Measurements from ENCODE around the gene ROCK1.

- TF ChIP-seq POLR2AphosphoS5 (IDR thresholded peaks at IDR 0.05; ENCODE audit: insufficient read depth, low read depth, low read length) (no peak), POLR2A (IDR thresholded peaks at IDR 0.05; ENCODE audit: low read depth, low read length) (no peak), CTCF (IDR thresholded peaks at IDR 0.05; ENCODE audit: extremely low read depth in 1 of 2, insufficient read depth in 1 of 2, low read depth in 1 of 2, low read length in 2 of 2) (no peak), EZH2 (IDR thresholded peaks at IDR 0.05; ENCODE audit: borderline replicate concordance, low read depth, low read length, severe bottlenecking) (no peak), MYC (IDR thresholded peaks at IDR 0.05; ENCODE audit: low read depth, low read length) (no peak), FOS (IDR thresholded peaks at IDR 0.05; ENCODE audit: borderline replicate concordance, insufficient read depth, low read length) (no peak)
- TF ChIP-seq, protein P1, sequence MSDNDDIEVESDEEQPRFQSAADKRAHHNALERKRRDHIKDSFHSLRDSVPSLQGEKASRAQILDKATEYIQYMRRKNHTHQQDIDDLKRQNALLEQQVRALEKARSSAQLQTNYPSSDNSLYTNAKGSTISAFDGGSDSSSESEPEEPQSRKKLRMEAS (IDR thresholded peaks at IDR 0.05; ENCODE audit: insufficient read depth, insufficient read length): no peak
These were observed 99.3 kb downstream of the ROCK1 start for GRCh38 chr18:21012308-21012707.
